ENCODE data around the gene MSRB2.

The MSRB2 gene

DNA sequence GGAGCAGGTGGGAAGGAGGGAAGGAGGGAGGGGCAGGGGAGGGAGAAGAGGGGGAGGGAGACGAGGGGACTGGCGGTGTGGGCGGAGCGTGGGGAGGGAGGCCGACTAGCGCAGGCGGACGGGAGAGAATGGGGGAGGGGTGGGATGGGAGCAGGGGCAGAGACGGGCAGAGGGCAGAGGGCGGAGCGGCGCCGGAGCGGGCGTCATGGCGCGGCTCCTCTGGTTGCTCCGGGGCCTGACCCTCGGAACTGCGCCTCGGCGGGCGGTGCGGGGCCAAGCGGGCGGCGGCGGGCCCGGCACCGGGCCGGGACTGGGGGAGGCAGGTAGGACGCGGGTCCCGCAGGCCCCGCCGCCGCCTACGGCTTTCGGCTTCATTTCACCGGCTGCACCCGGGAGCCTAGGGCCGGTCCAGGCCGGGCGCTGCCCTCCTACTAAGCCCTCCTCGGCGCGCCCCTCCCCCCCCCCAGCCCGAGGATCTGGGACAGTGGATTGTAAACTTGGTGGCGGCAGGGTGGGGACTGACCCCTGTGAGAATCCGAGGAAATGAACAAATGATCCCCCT is at the start of gene MSRB2:
MSRB2 (plus strand) TSS at position 176 of the 562 bp plus-strand sequence; CDS start at position 206, 30 bp downstream.
- Mint-ChIP-seq H3K4me3 (peak within 1 kb of the TSS; percentile 91), H3K36me3 (ENCODE audit: insufficient read depth) (peaks cover 11% of the 10 kb centered on the region), H3K4me1 (peaks cover 38% of the 10 kb centered on the region), H3K27me3 (no peaks in the 10 kb centered on the region), H3K9me3 (peaks cover 5% of the 10 kb centered on the region), H3K27ac (ENCODE audit: low read depth) (peak within 1 kb of the TSS; percentile 93)
- DNase-seq (ENCODE audit: low spot score in 2 of 2) (peak; percentile 23 to 40), ATAC-seq (replicated peaks; ENCODE audit: extremely low read depth, poor library complexity, severe bottlenecking) (peak; percentile 52)

DNA sequence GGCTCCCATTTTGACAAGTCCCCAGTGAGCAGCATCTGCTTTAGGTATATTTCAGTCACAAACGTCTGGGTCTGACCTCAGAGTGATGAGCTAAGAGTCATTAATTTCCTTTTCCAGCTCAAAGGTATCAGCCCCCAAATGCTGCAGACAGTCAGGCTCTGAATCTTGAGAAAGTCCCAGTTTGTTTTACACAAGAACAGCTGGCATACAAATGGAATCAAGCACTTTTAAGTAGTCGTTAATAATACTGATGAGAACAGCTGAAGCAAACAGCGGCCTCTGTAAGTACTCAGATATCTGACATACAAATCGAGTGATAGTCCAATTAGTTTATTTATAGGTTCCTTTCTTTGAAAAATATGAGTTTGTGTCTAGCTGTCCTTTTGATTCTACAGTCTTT is 49.4 kb upstream of the MSRB2 start:
- H3K4me1 Mint-ChIP-seq = no peaks in the 10 kb centered on the region
- no peaks in the 10 kb centered on the region for H3K36me3 Mint-ChIP-seq (ENCODE audit: insufficient read depth)
- DNase-seq (ENCODE audit: low spot score in 2 of 2) (no peak), ATAC-seq (replicated peaks; ENCODE audit: extremely low read depth, poor library complexity, severe bottlenecking) (no peak)
- no peaks in the 10 kb centered on the region for H3K9me3 Mint-ChIP-seq
- H3K27ac Mint-ChIP-seq (ENCODE audit: low read depth) = no peak overlapping the region
- H3K4me3 Mint-ChIP-seq = no peak overlapping the region
- H3K27me3 Mint-ChIP-seq = peaks cover 61% of the 10 kb centered on the region

DNA sequence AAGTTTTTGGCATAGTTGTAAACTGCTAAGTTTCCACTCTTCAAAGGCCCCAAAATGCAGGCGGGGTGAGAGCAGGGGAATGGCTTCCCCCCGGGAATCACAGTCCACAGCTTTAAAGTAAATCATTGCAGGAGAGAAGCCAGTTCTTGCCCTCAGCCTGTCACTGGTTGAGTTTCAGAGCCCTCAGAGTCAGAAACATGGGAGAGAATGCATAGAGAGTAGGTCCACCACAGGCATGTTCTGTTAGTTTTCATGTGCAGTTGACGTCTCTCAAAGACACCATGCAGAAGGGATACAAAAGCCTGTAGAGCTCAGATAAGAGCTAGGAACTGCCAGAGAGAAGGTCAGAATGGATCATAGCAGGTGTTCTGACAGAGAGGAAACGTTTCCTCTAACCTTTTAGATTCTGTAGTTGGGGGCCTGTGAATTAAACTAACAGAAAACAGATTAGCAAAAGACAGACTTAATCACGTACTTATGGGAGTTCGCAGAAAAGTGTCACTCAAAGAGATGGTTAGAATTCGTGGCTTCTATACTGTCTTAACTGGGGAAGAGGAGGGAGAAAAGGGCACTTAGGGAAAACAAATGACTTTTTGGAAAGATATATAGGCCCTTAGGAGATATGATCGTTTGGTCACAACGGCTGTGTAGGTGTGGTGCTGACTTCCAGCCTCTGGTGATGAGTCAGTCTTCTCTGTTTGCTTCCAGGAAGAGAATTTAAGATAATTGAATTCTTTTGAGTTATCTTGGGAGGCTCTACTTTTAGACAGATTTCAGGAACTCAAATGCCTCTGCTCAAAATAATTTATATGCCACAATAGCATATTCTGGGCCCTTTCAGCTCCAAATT is 48.0 kb upstream of the MSRB2 start:
- no peak overlapping the region for H3K27ac Mint-ChIP-seq (ENCODE audit: low read depth)
- H3K4me1 Mint-ChIP-seq = no peaks in the 10 kb centered on the region
- H3K27me3 Mint-ChIP-seq = peaks cover 73% of the 10 kb centered on the region
- H3K4me3 Mint-ChIP-seq = no peak overlapping the region
- DNase-seq (ENCODE audit: low spot score in 2 of 2) (no peak), ATAC-seq (replicated peaks; ENCODE audit: extremely low read depth, poor library complexity, severe bottlenecking) (no peak)
- no peaks in the 10 kb centered on the region for H3K9me3 Mint-ChIP-seq
- no peaks in the 10 kb centered on the region for H3K36me3 Mint-ChIP-seq (ENCODE audit: insufficient read depth)

DNA sequence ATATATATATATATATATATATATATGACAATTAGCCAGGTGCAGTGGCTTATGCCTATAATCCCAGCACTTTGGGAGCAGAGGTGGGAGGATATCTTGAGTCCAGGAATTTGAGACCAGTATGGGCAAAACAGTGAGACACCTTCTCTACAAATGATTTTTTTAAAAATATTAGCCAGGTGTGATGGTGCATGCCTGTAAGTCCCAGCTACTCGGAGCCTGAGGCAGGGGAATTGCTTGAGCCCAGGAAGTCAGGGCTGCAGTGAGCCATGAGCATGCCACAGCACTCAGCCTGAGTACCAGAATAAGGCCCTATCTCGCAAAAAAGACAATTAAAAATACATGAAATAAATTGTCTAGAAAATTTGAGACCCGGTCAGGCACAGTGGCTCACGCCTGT is 47.2 kb upstream of the MSRB2 start:
- no peaks in the 10 kb centered on the region for H3K9me3 Mint-ChIP-seq
- peaks cover 73% of the 10 kb centered on the region for H3K27me3 Mint-ChIP-seq
- H3K27ac Mint-ChIP-seq (ENCODE audit: low read depth) = no peak overlapping the region
- no peaks in the 10 kb centered on the region for H3K4me1 Mint-ChIP-seq
- DNase-seq (ENCODE audit: low spot score in 2 of 2) = no peak
- no peak overlapping the region for H3K4me3 Mint-ChIP-seq
- no peaks in the 10 kb centered on the region for H3K36me3 Mint-ChIP-seq (ENCODE audit: insufficient read depth)
- no peak for ATAC-seq (replicated peaks; ENCODE audit: extremely low read depth, poor library complexity, severe bottlenecking)

DNA sequence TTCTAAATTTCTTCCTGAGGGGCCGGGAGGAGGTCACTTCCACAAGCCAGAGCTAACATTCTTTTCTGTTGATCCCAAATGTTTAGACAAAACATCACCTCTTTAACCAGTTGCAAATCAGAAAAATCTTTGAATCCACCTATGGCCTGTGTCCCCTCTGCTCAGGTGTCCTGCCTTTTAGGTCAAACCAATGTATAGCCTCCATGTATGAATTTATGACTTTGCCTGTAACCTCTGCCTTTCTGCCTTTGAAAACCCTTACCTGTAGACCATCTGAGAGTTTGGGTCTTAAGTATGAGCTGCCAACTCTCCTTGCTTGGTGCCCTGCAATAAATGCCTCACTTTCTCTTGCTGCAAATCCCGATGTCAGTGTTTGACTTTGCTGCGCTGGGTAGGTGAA is 44.1 kb upstream of the MSRB2 start:
- H3K9me3 Mint-ChIP-seq = no peaks in the 10 kb centered on the region
- H3K27ac Mint-ChIP-seq (ENCODE audit: low read depth) = no peak overlapping the region
- ATAC-seq (replicated peaks; ENCODE audit: extremely low read depth, poor library complexity, severe bottlenecking) (no peak), DNase-seq (ENCODE audit: low spot score in 2 of 2) (no peak)
- peaks cover 82% of the 10 kb centered on the region for H3K27me3 Mint-ChIP-seq
- H3K4me3 Mint-ChIP-seq = no peak overlapping the region
- no peaks in the 10 kb centered on the region for H3K4me1 Mint-ChIP-seq
- H3K36me3 Mint-ChIP-seq (ENCODE audit: insufficient read depth) = peaks cover 1% of the 10 kb centered on the region

DNA sequence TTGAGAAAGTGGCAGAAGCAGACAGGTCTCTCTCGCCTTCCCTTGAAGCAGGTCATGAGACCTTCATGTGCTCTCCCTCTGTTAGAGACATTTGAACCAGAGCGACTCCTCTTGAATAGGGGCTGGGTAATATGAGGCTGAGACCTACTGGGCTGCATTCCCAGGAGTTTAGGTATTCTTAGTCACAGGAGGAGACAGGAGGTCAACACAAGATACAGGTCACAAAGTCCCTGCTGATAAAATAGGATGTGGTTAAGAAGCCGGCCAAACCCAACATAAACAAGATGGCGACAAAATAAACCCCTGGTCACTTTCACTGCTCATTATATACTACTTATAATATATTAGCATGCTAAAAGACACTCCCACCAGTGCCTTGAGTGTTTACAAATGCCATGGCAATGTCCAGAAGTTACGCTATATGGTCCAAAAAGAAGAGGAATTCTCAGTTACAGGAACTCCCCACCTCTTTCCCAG is 43.5 kb upstream of the MSRB2 start:
- Mint-ChIP-seq H3K27me3 (peaks cover 88% of the 10 kb centered on the region), H3K4me3 (no peak overlapping the region), H3K9me3 (no peaks in the 10 kb centered on the region), H3K4me1 (no peaks in the 10 kb centered on the region), H3K36me3 (ENCODE audit: insufficient read depth) (peaks cover 1% of the 10 kb centered on the region), H3K27ac (ENCODE audit: low read depth) (no peak overlapping the region)
- DNase-seq (ENCODE audit: low spot score in 2 of 2) = no peak
- ATAC-seq (replicated peaks; ENCODE audit: extremely low read depth, poor library complexity, severe bottlenecking) = no peak

DNA sequence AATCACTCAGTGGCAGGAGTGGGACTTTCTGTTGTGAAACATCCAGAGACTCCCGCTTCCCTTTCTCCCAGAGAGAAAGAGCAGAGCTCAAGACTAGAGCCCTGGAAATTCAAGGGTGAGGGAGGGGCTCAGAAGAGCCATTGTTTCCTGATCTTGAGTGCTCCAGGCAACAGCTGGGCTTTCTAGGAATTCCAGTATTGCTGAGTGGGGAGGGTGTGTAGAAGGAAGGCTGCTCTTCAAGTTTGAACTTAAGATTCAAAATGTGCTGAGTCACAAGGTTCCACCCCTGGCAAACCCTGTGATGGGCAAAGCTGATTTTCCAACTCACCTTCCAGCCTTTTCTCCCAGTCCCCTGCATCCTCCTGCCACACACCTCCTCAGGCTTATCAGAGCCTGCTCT is 42.3 kb upstream of the MSRB2 start:
- Mint-ChIP-seq H3K4me1 (no peaks in the 10 kb centered on the region), H3K27me3 (peaks cover 82% of the 10 kb centered on the region), H3K4me3 (no peak overlapping the region), H3K27ac (ENCODE audit: low read depth) (no peak overlapping the region), H3K36me3 (ENCODE audit: insufficient read depth) (peaks cover 1% of the 10 kb centered on the region), H3K9me3 (no peaks in the 10 kb centered on the region)
- DNase-seq (ENCODE audit: low spot score in 2 of 2) (no peak), ATAC-seq (replicated peaks; ENCODE audit: extremely low read depth, poor library complexity, severe bottlenecking) (no peak)

DNA sequence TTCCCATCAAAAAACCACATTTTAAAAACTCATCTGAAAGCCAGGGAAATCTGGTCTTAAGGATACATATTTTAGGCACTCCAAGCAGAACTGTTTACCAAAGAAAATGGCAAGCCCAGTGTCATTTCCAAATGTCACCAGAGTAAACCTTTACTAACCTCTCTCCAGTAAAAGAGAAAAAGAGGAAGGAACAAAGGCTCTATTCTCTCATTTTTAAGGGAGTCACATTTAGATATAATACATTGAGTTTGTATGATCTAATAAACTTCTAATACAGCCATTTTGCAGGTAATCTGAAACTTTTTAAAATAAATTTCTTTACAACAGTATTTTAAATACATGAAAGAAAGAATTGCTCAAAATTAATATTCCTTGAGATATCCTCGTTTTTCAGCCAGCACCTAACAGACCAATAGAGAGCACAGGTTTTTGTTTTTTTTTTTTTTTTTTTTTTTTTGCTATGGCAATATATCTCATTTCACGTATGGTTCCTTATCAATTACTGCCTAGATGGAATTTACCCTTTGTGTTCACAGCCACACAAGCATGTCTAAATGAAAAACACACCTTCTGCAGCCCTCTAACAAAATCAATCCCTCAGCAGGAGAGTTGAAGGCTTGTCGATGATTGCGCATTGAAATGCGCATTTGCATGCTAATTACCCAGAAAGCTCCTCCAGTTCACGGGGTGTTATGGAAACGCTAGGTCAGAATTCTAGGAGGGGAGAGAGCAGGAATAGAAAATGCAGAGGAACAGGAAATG is 39.8 kb upstream of the MSRB2 start:
- Mint-ChIP-seq H3K4me3 (no peak overlapping the region), H3K27me3 (peaks cover 77% of the 10 kb centered on the region), H3K4me1 (no peaks in the 10 kb centered on the region), H3K36me3 (ENCODE audit: insufficient read depth) (peaks cover 1% of the 10 kb centered on the region), H3K9me3 (no peaks in the 10 kb centered on the region), H3K27ac (ENCODE audit: low read depth) (no peak overlapping the region)
- ATAC-seq (replicated peaks; ENCODE audit: extremely low read depth, poor library complexity, severe bottlenecking) (no peak), DNase-seq (ENCODE audit: low spot score in 2 of 2) (no peak)

DNA sequence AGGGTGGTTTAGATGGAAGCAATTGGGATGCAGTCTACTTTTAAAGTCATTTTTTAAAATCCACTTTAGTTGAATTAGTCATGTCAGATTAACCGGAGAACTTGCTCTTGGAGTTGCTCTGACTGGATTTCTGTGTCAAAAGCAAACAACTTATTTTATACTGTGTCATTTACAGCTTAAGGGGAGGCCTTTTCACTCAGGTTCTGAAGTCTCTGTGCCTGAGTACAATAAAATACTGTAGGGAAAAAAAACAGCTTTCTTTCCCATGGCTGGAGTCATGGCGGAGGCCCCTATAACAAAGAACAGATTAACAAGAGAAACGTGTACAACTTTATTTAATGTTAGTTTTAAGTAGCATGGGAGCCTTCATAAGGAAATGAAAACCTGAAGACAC is 39.2 kb upstream of the MSRB2 start:
- no peak overlapping the region for H3K4me3 Mint-ChIP-seq
- no peaks in the 10 kb centered on the region for H3K9me3 Mint-ChIP-seq
- H3K27ac Mint-ChIP-seq (ENCODE audit: low read depth) = no peak overlapping the region
- no peaks in the 10 kb centered on the region for H3K4me1 Mint-ChIP-seq
- peaks cover 79% of the 10 kb centered on the region for H3K27me3 Mint-ChIP-seq
- ATAC-seq (replicated peaks; ENCODE audit: extremely low read depth, poor library complexity, severe bottlenecking) (no peak), DNase-seq (ENCODE audit: low spot score in 2 of 2) (no peak)
- peaks cover 1% of the 10 kb centered on the region for H3K36me3 Mint-ChIP-seq (ENCODE audit: insufficient read depth)

DNA sequence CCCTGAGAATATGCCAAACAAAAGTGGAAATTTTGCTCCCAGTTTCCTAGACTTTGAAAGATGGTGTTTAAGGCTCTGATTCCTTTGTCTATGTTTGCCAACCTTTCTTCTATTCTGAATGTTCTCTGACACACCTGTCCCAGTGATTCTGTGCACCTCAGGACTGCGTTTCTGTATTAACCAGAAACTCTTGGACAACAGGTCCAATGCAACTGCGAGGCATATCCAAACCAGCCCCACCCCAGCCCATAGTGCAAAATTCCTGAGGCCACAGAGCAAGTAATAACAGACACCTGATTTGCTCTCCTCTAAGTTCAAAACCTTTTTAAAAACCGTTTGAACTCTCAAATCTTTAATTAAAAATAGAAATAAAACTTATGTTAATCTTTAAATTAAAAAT is 37.0 kb upstream of the MSRB2 start:
- no peaks in the 10 kb centered on the region for H3K4me1 Mint-ChIP-seq

DNA sequence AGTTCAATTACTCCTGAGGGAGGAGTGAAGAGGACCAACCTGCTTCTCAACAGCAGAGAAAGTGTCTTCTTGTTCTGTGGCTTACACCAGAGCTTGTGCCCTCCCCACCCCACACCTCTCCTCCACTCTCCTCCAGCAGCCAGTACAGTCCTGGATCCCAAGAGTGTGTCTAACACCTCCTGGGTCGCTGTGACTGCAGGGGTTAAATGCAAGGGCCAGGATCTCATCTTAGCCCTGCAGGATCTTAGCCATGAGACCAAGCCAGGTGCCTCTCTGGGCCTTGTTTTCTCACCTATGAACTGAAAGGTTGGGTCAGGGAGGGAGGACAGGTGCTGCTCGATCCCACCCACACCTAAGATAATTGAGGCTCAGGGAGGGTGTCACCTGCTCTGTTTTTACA is 34.5 kb upstream of the MSRB2 start:
- Mint-ChIP-seq H3K27ac (ENCODE audit: low read depth) (no peak overlapping the region), H3K27me3 (peaks cover 58% of the 10 kb centered on the region), H3K4me3 (no peak overlapping the region), H3K4me1 (no peaks in the 10 kb centered on the region), H3K9me3 (no peaks in the 10 kb centered on the region), H3K36me3 (ENCODE audit: insufficient read depth) (no peaks in the 10 kb centered on the region)
- DNase-seq (ENCODE audit: low spot score in 2 of 2) (no peak), ATAC-seq (replicated peaks; ENCODE audit: extremely low read depth, poor library complexity, severe bottlenecking) (no peak)

More for the DNA sequence above, 37.0 kb upstream of the MSRB2 start:
- Mint-ChIP-seq H3K27ac (ENCODE audit: low read depth) (no peak overlapping the region), H3K27me3 (peaks cover 69% of the 10 kb centered on the region), H3K4me3 (no peak overlapping the region), H3K9me3 (no peaks in the 10 kb centered on the region), H3K36me3 (ENCODE audit: insufficient read depth) (peaks cover 1% of the 10 kb centered on the region)
- ATAC-seq (replicated peaks; ENCODE audit: extremely low read depth, poor library complexity, severe bottlenecking) (no peak), DNase-seq (ENCODE audit: low spot score in 2 of 2) (no peak)

DNA sequence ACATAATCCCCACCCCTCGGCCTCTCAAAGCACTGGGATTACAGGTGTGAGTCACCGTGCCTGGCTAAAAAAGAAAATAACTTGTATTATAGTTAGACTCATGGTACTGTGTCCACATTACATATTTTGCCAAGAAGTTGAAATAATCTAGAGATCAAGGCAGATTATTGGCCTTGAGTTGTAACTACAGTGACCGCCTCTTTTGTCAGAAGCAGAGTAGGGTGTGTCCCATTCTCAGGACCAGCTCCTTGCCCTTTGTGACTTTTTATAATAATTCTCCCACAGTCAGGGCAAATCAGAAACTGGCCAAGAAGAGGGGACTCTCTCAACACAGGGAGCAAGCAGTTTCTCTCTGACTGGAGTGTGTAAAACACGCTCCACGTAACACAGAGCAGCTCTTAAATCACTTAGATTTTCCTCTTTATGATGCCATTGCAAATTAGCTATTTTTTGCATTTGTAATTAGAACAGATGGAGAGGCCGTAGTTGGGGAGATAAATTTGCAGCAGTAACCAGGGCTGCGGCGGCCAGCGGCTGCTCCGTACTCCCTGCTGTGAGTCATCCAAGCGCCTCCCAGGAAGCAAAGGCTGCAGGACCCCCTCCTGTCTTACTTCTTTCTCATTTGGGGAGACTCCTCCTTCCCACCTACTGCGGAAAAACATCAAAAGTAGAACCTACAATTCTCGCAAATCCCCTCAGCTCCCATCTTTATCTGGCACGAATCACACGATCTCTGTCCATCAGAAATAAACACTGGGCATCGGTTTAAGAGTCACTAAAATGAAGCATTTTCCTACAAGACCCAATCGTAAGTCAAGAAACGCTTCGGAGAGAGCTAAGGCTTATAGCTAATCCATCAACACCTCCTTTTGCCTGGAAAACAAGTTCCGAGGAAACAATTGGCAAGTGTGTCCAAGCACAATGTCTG is 32.1 kb upstream of the MSRB2 start:
- DNase-seq (ENCODE audit: low spot score in 2 of 2) (no peak), ATAC-seq (replicated peaks; ENCODE audit: extremely low read depth, poor library complexity, severe bottlenecking) (no peak)
- Mint-ChIP-seq H3K4me3 (no peak overlapping the region), H3K4me1 (peaks cover 5% of the 10 kb centered on the region), H3K9me3 (no peaks in the 10 kb centered on the region), H3K27me3 (peaks cover 55% of the 10 kb centered on the region), H3K27ac (ENCODE audit: low read depth) (no peak overlapping the region), H3K36me3 (ENCODE audit: insufficient read depth) (no peaks in the 10 kb centered on the region)

All from central memory CD8-positive, alpha-beta T cell (primary cell).